Measurements from ENCODE around the gene GREB1. TPM values are rescaled to one million over a fixed set of nuclear protein-coding genes. Genes with fewer than 3 reads are reported as not detected.

Gene GREB1
- total RNA-seq, 1 donor from 2014 or later: under 0.01 TPM

GRCh38 chr2:11562011-11562410, 28.2 kb downstream of the GREB1 start:
- peak; percentile 59 for DNase-seq (ENCODE audit: low read depth)
- Histone ChIP-seq H3K4me3 (ENCODE audit: low read depth, low read length) (no peak overlapping the region), H3K36me3 (ENCODE audit: control insufficient read depth, insufficient read depth, low read length) (no peaks in the 10 kb centered on the region), H3K27me3 (ENCODE audit: control insufficient read depth, insufficient read depth, low read length) (peaks cover 11% of the 10 kb centered on the region)
- no peak for TF ChIP-seq CTCF (IDR thresholded peaks at IDR 0.05; ENCODE audit: insufficient read depth, low read length, severe bottlenecking)
- no peak for FAIRE-seq

GRCh38 chr2:11562476-11562875, 28.6 kb downstream of the GREB1 start:
- FAIRE-seq: no peak

GRCh38 chr2:11563784-11564666, 30.2 kb downstream of the GREB1 start:
- DNase-seq (ENCODE audit: low read depth): no peak
- H3K27me3 ChIP-seq (ENCODE audit: control insufficient read depth, insufficient read depth, low read length): peaks cover 6% of the 10 kb centered on the region
- no peak for FAIRE-seq
- H3K4me3 ChIP-seq (ENCODE audit: low read depth, low read length): no peak overlapping the region
- no peak for TF ChIP-seq CTCF (IDR thresholded peaks at IDR 0.05; ENCODE audit: insufficient read depth, low read length, severe bottlenecking)
- H3K36me3 ChIP-seq (ENCODE audit: control insufficient read depth, insufficient read depth, low read length): no peaks in the 10 kb centered on the region

More at GRCh38 chr2:11562476-11562875, 28.6 kb downstream of the GREB1 start:
- no peak overlapping the region for H3K4me3 ChIP-seq (ENCODE audit: low read depth, low read length)
- TF ChIP-seq CTCF (IDR thresholded peaks at IDR 0.05; ENCODE audit: insufficient read depth, low read length, severe bottlenecking): no peak
- no peak for DNase-seq (ENCODE audit: low read depth)
- peaks cover 9% of the 10 kb centered on the region for H3K27me3 ChIP-seq (ENCODE audit: control insufficient read depth, insufficient read depth, low read length)
- no peaks in the 10 kb centered on the region for H3K36me3 ChIP-seq (ENCODE audit: control insufficient read depth, insufficient read depth, low read length)

GRCh38 chr2:11564816-11565567, 31.1 kb downstream of the GREB1 start:
- TF ChIP-seq CTCF (IDR thresholded peaks at IDR 0.05; ENCODE audit: insufficient read depth, low read length, severe bottlenecking): no peak
- Histone ChIP-seq H3K4me3 (ENCODE audit: low read depth, low read length) (no peak overlapping the region), H3K27me3 (ENCODE audit: control insufficient read depth, insufficient read depth, low read length) (peaks cover 2% of the 10 kb centered on the region), H3K36me3 (ENCODE audit: control insufficient read depth, insufficient read depth, low read length) (no peaks in the 10 kb centered on the region)
- FAIRE-seq (no peak), DNase-seq (ENCODE audit: low read depth) (no peak)

GRCh38 chr2:11566383-11566782, 32.5 kb downstream of the GREB1 start:
- no peaks in the 10 kb centered on the region for H3K27me3 ChIP-seq (ENCODE audit: control insufficient read depth, insufficient read depth, low read length)
- FAIRE-seq: no peak
- no peaks in the 10 kb centered on the region for H3K36me3 ChIP-seq (ENCODE audit: control insufficient read depth, insufficient read depth, low read length)
- H3K4me3 ChIP-seq (ENCODE audit: low read depth, low read length): no peak overlapping the region
- DNase-seq (ENCODE audit: low read depth): no peak
- TF ChIP-seq CTCF (IDR thresholded peaks at IDR 0.05; ENCODE audit: insufficient read depth, low read length, severe bottlenecking): no peak

All from bronchial epithelial cell (primary cell).